H9 (cell line): ENCODE measurements around the gene CEBPZ. TPM values are rescaled to one million over a fixed set of nuclear protein-coding genes. Genes with fewer than 3 reads are reported as not detected.

ENCODE experiments used
- DNase-seq: peaks from one replicate; pipeline ENCODE4 v3.0.0-alpha.2; 2017
- H2AFZ ChIP-seq: one replicate; pipeline ENCODE4 v1.6.1; 2013; ENCODE audit warnings: mild to moderate bottlenecking, low read length, control low read depth, moderate library complexity
- H2AK5ac ChIP-seq: 2 replicates; pipeline ENCODE4 v1.6.1; 2013; ENCODE audit warnings: low read length, control low read depth, mixed read lengths; ENCODE audit not compliant: insufficient read length
- H2BK120ac ChIP-seq: one replicate; pipeline ENCODE4 v1.6.1; 2013; ENCODE audit warnings: low read depth, mild to moderate bottlenecking, low read length, control low read depth, inconsistent platforms; ENCODE audit not compliant: poor library complexity, severe bottlenecking
- H2BK12ac ChIP-seq: 2 replicates; pipeline ENCODE4 v1.6.1; 2013; ENCODE audit warnings: low read length, control low read depth, mixed read lengths, low read depth; ENCODE audit not compliant: insufficient read length
- H2BK15ac ChIP-seq: 2 replicates; pipeline ENCODE4 v1.6.1; 2013; ENCODE audit warnings: low read depth, low read length, control low read depth
- H2BK20ac ChIP-seq: one replicate; pipeline ENCODE4 v1.6.1; 2013; ENCODE audit warnings: low read depth, mild to moderate bottlenecking, low read length, control low read depth, inconsistent platforms; ENCODE audit not compliant: poor library complexity, severe bottlenecking
- H2BK5ac ChIP-seq: 2 replicates; pipeline ENCODE4 v1.6.1; 2013; ENCODE audit warnings: low read length, control low read depth, mixed read lengths; ENCODE audit not compliant: insufficient read length
- H3K14ac ChIP-seq: 2 replicates; pipeline ENCODE4 v1.6.1; 2013; ENCODE audit warnings: low read length, control low read depth; ENCODE audit not compliant: insufficient read depth
- H3K18ac ChIP-seq: 2 replicates; pipeline ENCODE4 v1.6.1; 2013; ENCODE audit warnings: low read depth, mild to moderate bottlenecking, mixed read lengths, low read length, control low read depth; ENCODE audit not compliant: insufficient read length
- H3K23ac ChIP-seq: 2 replicates; pipeline ENCODE4 v1.6.1; 2013; ENCODE audit warnings: low read length, control low read depth, mixed read lengths, low read depth; ENCODE audit not compliant: insufficient read length
- H3K23me2 ChIP-seq: 2 replicates; pipeline ENCODE4 v1.6.1; 2013; ENCODE audit warnings: low read depth, mild to moderate bottlenecking, mixed read lengths, low read length, control low read depth; ENCODE audit not compliant: insufficient read length, poor library complexity, severe bottlenecking
- H3K27ac ChIP-seq: 2 replicates; pipeline ENCODE4 v1.5.1; 2013; ENCODE audit warnings: low read length, control low read depth, mixed read lengths, low read depth; ENCODE audit not compliant: insufficient read length
- H3K27me3 ChIP-seq: 2 replicates; pipeline ENCODE4 v1.6.1; 2013; ENCODE audit warnings: low read length, control low read depth, inconsistent platforms; ENCODE audit not compliant: insufficient read depth
- H3K4ac ChIP-seq: 2 replicates; pipeline ENCODE4 v1.6.1; 2013; ENCODE audit warnings: low read depth, mild to moderate bottlenecking, control low read depth, inconsistent platforms, low read length, moderate library complexity
- H3K4me1 ChIP-seq: 2 replicates; pipeline ENCODE4 v1.6.1; 2013; ENCODE audit warnings: low read length, control low read depth, inconsistent platforms; ENCODE audit not compliant: insufficient read depth
- H3K4me2 ChIP-seq: 2 replicates; pipeline ENCODE4 v1.6.1; 2013; ENCODE audit warnings: low read length, control low read depth, mixed read lengths; ENCODE audit not compliant: insufficient read length, insufficient read depth
- H3K56ac ChIP-seq: 2 replicates; pipeline ENCODE4 v1.6.1; 2013; ENCODE audit warnings: low read depth, mild to moderate bottlenecking, mixed read lengths, low read length, control low read depth; ENCODE audit not compliant: insufficient read length
- H3K79me1 ChIP-seq: 2 replicates; pipeline ENCODE4 v1.6.1; 2013; ENCODE audit warnings: low read depth, mild to moderate bottlenecking, moderate library complexity, low read length, control low read depth, inconsistent platforms; ENCODE audit not compliant: insufficient read depth, poor library complexity, severe bottlenecking
- H3K79me2 ChIP-seq: 2 replicates; pipeline ENCODE4 v1.6.1; 2013; ENCODE audit warnings: low read length, control low read depth, inconsistent platforms; ENCODE audit not compliant: insufficient read depth
- H3K9ac ChIP-seq: 2 replicates; pipeline ENCODE4 v1.6.1; 2013; ENCODE audit warnings: low read length, control low read depth, mixed read lengths; ENCODE audit not compliant: insufficient read length; ENCODE audit errors: extremely low read depth
- H3K9me3 ChIP-seq: one replicate; pipeline ENCODE4 v1.6.1; 2013; ENCODE audit warnings: low read depth, low read length, inconsistent platforms; ENCODE audit not compliant: control insufficient read depth
- H3T11ph ChIP-seq: one replicate; pipeline ENCODE4 v1.6.1; 2013; ENCODE audit warnings: mild to moderate bottlenecking, low read length, control low read depth, inconsistent platforms
- H4K20me1 ChIP-seq: one replicate; pipeline ENCODE4 v1.6.1; 2013; ENCODE audit not compliant: control insufficient read depth, insufficient read length, insufficient read depth
- H4K5ac ChIP-seq: 2 replicates; pipeline ENCODE4 v1.6.1; 2013; ENCODE audit warnings: low read depth, mild to moderate bottlenecking, mixed read lengths, low read length, control low read depth; ENCODE audit not compliant: insufficient read length
- H4K8ac ChIP-seq: replicated peaks from 2 replicates; pipeline ENCODE4 v1.6.1; 2013; ENCODE audit warnings: low read length, control low read depth, mixed read lengths, low read depth; ENCODE audit not compliant: insufficient read length
- H4K91ac ChIP-seq: 2 replicates; pipeline ENCODE4 v1.6.1; 2013; ENCODE audit warnings: low read depth, mild to moderate bottlenecking, moderate library complexity, mixed read lengths, low read length, control low read depth; ENCODE audit not compliant: insufficient read length
- H3K27ac Mint-ChIP-seq, 3 experiments: 2 replicates in 2 of 3; 3 replicates in 1 of 3; pipeline ENCODE4 v1.8.0; 2020 to 2021; ENCODE audit warnings: mixed read lengths in 3 of 3, mild to moderate bottlenecking in 1 of 3, moderate library complexity in 1 of 3
- H3K27me3 Mint-ChIP-seq: 2 replicates; pipeline ENCODE4 v1.8.0; 2021; ENCODE audit warnings: low read depth, mild to moderate bottlenecking, moderate library complexity, mixed read lengths
- H3K36me3 Mint-ChIP-seq, 3 experiments: 2 replicates in 2 of 3; 3 replicates in 1 of 3; pipeline ENCODE4 v1.8.0; 2020 to 2021; ENCODE audit warnings: low read depth in 3 of 3, mixed read lengths in 3 of 3; ENCODE audit not compliant: insufficient read depth in 1 of 3
- H3K4me1 Mint-ChIP-seq, 2 experiments: 2 replicates each; pipeline ENCODE4 v1.8.0; 2020; ENCODE audit warnings: mixed read lengths in 2 of 2
- H3K4me3 Mint-ChIP-seq, 2 experiments: 2 replicates in 1 of 2; 3 replicates in 1 of 2; pipeline ENCODE4 v1.8.0; 2020 to 2021; ENCODE audit warnings: mild to moderate bottlenecking in 2 of 2, mixed read lengths in 2 of 2, moderate library complexity in 1 of 2
- H3K9me3 Mint-ChIP-seq, 2 experiments: 2 replicates in 1 of 2; 3 replicates in 1 of 2; pipeline ENCODE4 v1.8.0; 2020; ENCODE audit warnings: mild to moderate bottlenecking in 2 of 2, mixed read lengths in 2 of 2, moderate library complexity in 1 of 2
- CTCF ChIP-seq: fragments of 200-600 bp; sonication (generic); conservative IDR thresholded peaks from 3 replicates; pipeline ENCODE4 v1.8.0; 2021; ENCODE audit warnings: antibody characterized with exemption, mild to moderate bottlenecking
- WGBS: extraction: QIAGEN DNeasy Blood & Tissue Kit; methylation state at CpG from one replicate; pipeline ENCODE4 v1.1.7; 2013; ENCODE audit warnings: missing lambda C conversion rate, low lambda C conversion rate, mixed read lengths; ENCODE audit not compliant: insufficient read length; ENCODE audit errors: extremely low coverage; 5-methylcytosine and 5-hydroxymethylcytosine counted together
- total RNA-seq: library from RNA; stranded (reverse); gene quantifications from 2 replicates; pipeline ENCODE4 v1.2.1, GENCODE V29; 2021

Gene CEBPZ
- total RNA-seq, 1 experiment from 2014 or later: 281 TPM

- no peak for TF ChIP-seq CTCF
- no peak within 1 kb of the TSS for H3K23ac ChIP-seq
- no peak within 1 kb of the TSS for H3K27ac ChIP-seq
- H3K4ac ChIP-seq: no peak within 1 kb of the TSS
- H3K4me2 ChIP-seq: no peak within 1 kb of the TSS
- no peaks in the 10 kb centered on the region for H3K27me3 Mint-ChIP-seq
- H3K27me3 ChIP-seq: no peaks in the 10 kb centered on the region
- no peak within 1 kb of the TSS for H3K14ac ChIP-seq
- peaks cover 12% of the 10 kb centered on the region; the same call in 1 of the 2 replicates for H3K4me1 ChIP-seq
- no peaks in the 10 kb centered on the region for H3K79me1 ChIP-seq
- no peaks in the 10 kb centered on the region for H3K36me3 Mint-ChIP-seq
- no peak within 1 kb of the TSS for H3K9ac ChIP-seq
- peak within 1 kb of the TSS; percentile 12 to 91 (median 85); a peak in 5 of 7 replicates for H3K27ac Mint-ChIP-seq
- H4K20me1 ChIP-seq: no peaks in the 10 kb centered on the region
- H2BK5ac ChIP-seq: no peak within 1 kb of the TSS
- DNase-seq: no peak
- no peaks in the 10 kb centered on the region for H3K9me3 ChIP-seq
- H3K4me3 Mint-ChIP-seq: 0 out of 5 replicates have a peak within 1 kb of the TSS, but pooled peaks of 1 of the 2 experiments have one; percentile 31
- H3K56ac ChIP-seq: no peak within 1 kb of the TSS
- no peaks in the 10 kb centered on the region for H3K9me3 Mint-ChIP-seq
- H4K8ac ChIP-seq: no peak within 1 kb of the TSS
- no peak within 1 kb of the TSS for H2AK5ac ChIP-seq
- H2BK20ac ChIP-seq: no peak within 1 kb of the TSS
- H2BK12ac ChIP-seq: no peak within 1 kb of the TSS
- H3K4me1 Mint-ChIP-seq: peaks cover 54 to 56% of the 10 kb centered on the region in 2 experiments
- no peak within 1 kb of the TSS for H2AFZ ChIP-seq
- H2BK120ac ChIP-seq: no peak within 1 kb of the TSS
- H4K91ac ChIP-seq: no peak within 1 kb of the TSS
- no peak within 1 kb of the TSS for H4K5ac ChIP-seq
- no peaks in the 10 kb centered on the region for H3K23me2 ChIP-seq
- H2BK15ac ChIP-seq: no peak within 1 kb of the TSS
- no peaks in the 10 kb centered on the region for H3K79me2 ChIP-seq
- no CpG with 5 or more reads among the region's 2 CpGs for WGBS
- no peak within 1 kb of the TSS for H3K18ac ChIP-seq
- H3T11ph ChIP-seq: no peak within 1 kb of the TSS
Observed at GRCh38 chr2:37188570-37188969, 42.8 kb downstream of the CEBPZ start, which contains the start of gene SULT6B1. SULT6B1 (minus strand) TSS chr2:37188670; CDS start chr2:37188640, 30 bp downstream.
